Kidney (tissue), 14 donors: ENCODE measurements around the gene KSR1. TPM values are rescaled to one million over a fixed set of nuclear protein-coding genes. Genes with fewer than 3 reads are reported as not detected.

Experiments used
- DNase-seq, 5 donors: peaks; one replicate each; pipeline ENCODE4 v3.0.0-alpha.2; 2013 to 2020
- FAIRE-seq: peaks from 2 replicates; lab custom pipeline; 2012; peaks lifted over from hg19 to GRCh38; lab: Jason Lieb, UNC
- H3K27ac ChIP-seq, 2 donors: one replicate each; pipeline ENCODE4 v1.7.0; 2013; ENCODE audit warnings: low read depth in 2 of 2, low read length in 2 of 2, inconsistent platforms in 1 of 2
- H3K27me3 ChIP-seq: one replicate; pipeline ENCODE4 v1.7.1; 2013; ENCODE audit warnings: low read length, inconsistent platforms; ENCODE audit not compliant: control insufficient read depth, insufficient read depth
- H3K36me3 ChIP-seq, 3 donors: one replicate each; pipeline versions ENCODE4 v1.7.0 to v1.7.1; 2013; ENCODE audit warnings: low read length in 3 of 3, control low read depth in 1 of 3, inconsistent platforms in 1 of 3; ENCODE audit not compliant: insufficient read depth in 3 of 3, control insufficient read depth in 2 of 3
- H3K4me1 ChIP-seq, 3 donors: one replicate each; pipeline versions ENCODE4 v1.7.0 to v1.7.1; 2013; ENCODE audit warnings: low read length in 3 of 3, inconsistent platforms in 1 of 3, low read depth in 1 of 3; ENCODE audit not compliant: control insufficient read depth in 2 of 3, insufficient read depth in 2 of 3
- H3K4me3 ChIP-seq, 3 donors: one replicate each; pipeline versions ENCODE4 v1.7.0 to v1.8.1; 2013; ENCODE audit warnings: low read length in 3 of 3, control low read depth in 1 of 3, inconsistent platforms in 1 of 3
- H3K9ac ChIP-seq, 3 donors: one replicate each; pipeline versions ENCODE4 v1.7.0 to v1.7.1; 2013; ENCODE audit warnings: low read length in 3 of 3, control low read depth in 1 of 3, inconsistent platforms in 1 of 3
- H3K9me3 ChIP-seq, 3 donors: one replicate each; pipeline versions ENCODE4 v1.7.0 to v1.7.1; 2013; ENCODE audit warnings: low read length in 3 of 3, control low read depth in 1 of 3, inconsistent platforms in 1 of 3; ENCODE audit not compliant: control insufficient read depth in 2 of 3, insufficient read depth in 1 of 3
- intact Hi-C: fragments of 100-400 bp; cut with DNase I; formaldehyde crosslinking; loops from one replicate; pipeline ENCODE4 v1.11.1; 2022
- polyA plus RNA-seq: library from polyadenylated mRNA; stranded (reverse); fragments of 350-450 nt; fragmentation: Illumina TruSeq; extraction: RNeasy Lipid Tissue Mini Kit (QIAGEN cat#74804); gene quantifications from one replicate; pipeline ENCODE4 v1.2.3, GENCODE V29; 2014; ENCODE audit warnings: low read depth, low replicate concordance; ENCODE audit not compliant: insufficient read depth
- total RNA-seq: library from RNA; stranded (reverse); fragmentation: NEBNext Ultra II Directional; extraction: Animal tissue kit (Norgen Biotek cat#: 25700); gene quantifications from one replicate; pipeline ENCODE4 v1.2.1, GENCODE V29; 2021
- TF ChIP-seq, protein P1 (sequence below): IDR thresholded peaks from 3 replicates; pipeline ENCODE4 v1.5.1; 2012; ENCODE audit warnings: mild to moderate bottlenecking, moderate library complexity, borderline replicate concordance; ENCODE audit not compliant: insufficient read depth; ENCODE audit errors: extremely low read depth
- donor health status: control.
- donor health status: control.
- donor health status: control.
- donor health status: control.
- donor health status: control.
- donor health status: DM: yes; HTN: yes; CAD: no.
- donor health status: Normal renal cell carcinoma (clear cell type).

The KSR1 gene
- total and polyA plus RNA-seq, 2 donors from 2014 or later: 11.7 to 97.3 TPM

DNA sequence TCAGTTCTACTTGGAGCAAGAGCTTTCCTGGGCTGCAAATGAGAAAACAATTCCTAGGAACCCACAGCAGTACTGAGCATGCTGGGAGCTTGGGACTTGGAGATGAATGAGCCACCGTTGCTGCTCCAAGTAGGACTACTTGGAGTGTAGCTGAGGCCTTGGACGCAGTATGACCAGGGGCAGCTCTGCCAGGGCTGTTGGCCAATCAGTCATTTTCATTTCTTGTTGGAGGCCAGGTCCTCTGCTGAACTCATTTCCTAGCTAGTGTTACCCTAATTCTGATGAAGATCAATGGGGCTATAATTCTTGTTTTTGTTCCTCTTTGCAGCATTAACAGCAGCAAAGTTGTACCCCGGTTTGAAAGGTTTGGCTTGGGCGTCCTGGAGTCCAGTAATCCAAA is 166.7 kb downstream of the KSR1 start:
- TF ChIP-seq, protein P1, sequence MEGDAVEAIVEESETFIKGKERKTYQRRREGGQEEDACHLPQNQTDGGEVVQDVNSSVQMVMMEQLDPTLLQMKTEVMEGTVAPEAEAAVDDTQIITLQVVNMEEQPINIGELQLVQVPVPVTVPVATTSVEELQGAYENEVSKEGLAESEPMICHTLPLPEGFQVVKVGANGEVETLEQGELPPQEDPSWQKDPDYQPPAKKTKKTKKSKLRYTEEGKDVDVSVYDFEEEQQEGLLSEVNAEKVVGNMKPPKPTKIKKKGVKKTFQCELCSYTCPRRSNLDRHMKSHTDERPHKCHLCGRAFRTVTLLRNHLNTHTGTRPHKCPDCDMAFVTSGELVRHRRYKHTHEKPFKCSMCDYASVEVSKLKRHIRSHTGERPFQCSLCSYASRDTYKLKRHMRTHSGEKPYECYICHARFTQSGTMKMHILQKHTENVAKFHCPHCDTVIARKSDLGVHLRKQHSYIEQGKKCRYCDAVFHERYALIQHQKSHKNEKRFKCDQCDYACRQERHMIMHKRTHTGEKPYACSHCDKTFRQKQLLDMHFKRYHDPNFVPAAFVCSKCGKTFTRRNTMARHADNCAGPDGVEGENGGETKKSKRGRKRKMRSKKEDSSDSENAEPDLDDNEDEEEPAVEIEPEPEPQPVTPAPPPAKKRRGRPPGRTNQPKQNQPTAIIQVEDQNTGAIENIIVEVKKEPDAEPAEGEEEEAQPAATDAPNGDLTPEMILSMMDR: no peak
- DNase-seq: peak in 1 of 5 donors; percentile 4
- H3K9me3 ChIP-seq: no peaks in the 10 kb centered on the region
- peaks cover 0 to 49% (median 22%) of the 10 kb centered on the region in 3 donors for H3K36me3 ChIP-seq
- no peak overlapping the region for H3K27ac ChIP-seq
- H3K4me1 ChIP-seq: no peaks in the 10 kb centered on the region
- H3K9ac ChIP-seq: no peak overlapping the region
- intact Hi-C loops: no loop called here
- H3K27me3 ChIP-seq: no peaks in the 10 kb centered on the region
- no peak for FAIRE-seq
- H3K4me3 ChIP-seq: no peak overlapping the region

DNA sequence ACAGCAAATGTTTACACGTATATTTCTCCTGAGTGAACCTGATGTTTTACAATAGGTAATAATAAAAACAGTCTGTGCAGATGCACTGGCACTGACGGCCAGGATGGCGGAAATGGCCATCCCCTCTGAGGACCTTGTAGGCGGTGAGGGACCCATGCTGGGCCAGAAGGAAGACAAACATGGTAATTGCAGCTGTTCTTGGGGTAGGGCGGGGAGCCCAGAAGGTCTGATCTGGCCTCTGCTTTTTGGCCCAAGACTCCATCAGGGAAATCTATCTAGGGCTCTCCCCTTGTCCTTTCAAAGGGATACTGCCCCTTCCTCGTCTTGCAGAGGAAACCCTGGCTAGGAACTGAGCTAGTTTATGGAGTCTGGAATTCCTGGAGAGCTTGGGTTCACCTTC is 167.4 kb downstream of the KSR1 start:
- Histone ChIP-seq H3K9me3 (no peaks in the 10 kb centered on the region), H3K9ac (no peak overlapping the region), H3K36me3 (peaks cover 0 to 43% (median 18%) of the 10 kb centered on the region in 3 donors), H3K27ac (no peak overlapping the region), H3K4me3 (no peak overlapping the region), H3K4me1 (no peaks in the 10 kb centered on the region), H3K27me3 (no peaks in the 10 kb centered on the region)
- FAIRE-seq: no peak
- intact Hi-C loops: no loop called here
- TF ChIP-seq, protein P1: no peak
- DNase-seq: peak in 1 of 5 donors; percentile 20

DNA sequence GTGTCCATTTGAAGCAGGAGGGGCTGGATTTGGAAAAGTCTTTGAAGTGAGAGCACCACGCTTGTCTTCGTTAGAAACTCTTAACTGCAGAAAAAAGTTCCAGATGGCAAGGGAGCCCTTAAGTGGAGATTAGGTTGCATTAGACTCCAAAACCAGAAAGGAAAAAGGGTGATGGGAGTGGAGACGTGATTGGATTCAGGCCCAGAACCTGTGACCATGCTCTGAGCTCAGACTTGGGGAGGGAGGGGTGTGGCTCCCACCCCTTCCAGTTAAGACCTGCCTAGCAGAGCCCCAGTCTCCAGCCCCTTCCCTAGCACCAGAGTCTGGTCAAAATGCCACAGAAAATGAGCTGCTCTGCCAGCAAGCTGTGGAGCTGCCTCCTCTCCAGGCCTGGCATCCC is 168.3 kb downstream of the KSR1 start:
- Histone ChIP-seq H3K4me3 (no peak overlapping the region), H3K4me1 (no peaks in the 10 kb centered on the region), H3K27me3 (no peaks in the 10 kb centered on the region), H3K36me3 (peaks cover 0 to 43% (median 18%) of the 10 kb centered on the region in 3 donors), H3K27ac (no peak overlapping the region), H3K9me3 (no peaks in the 10 kb centered on the region), H3K9ac (no peak overlapping the region)
- intact Hi-C loops: no loop called here
- TF ChIP-seq, protein P1: no peak
- FAIRE-seq (no peak), DNase-seq (peak in 1 of 5 donors; percentile 33)

DNA sequence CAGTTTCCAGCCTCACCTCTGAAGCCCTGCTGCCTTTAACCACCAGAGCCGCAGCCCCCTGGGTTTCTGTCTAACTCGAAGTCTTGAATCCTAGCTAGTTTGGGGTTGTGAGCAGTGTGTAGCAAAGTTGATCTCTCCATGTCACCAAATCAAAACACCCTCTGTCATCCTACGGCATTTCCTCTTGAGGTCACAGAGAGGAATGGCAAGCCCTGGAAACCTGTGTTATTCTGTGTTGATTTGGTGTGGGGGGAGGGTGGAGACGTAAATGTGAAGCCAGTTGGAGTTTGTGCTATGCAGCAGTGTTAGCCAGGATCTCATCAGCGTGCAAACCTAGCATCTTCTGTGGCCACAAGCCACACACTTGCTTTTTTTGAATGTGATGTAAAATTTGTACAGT is 169.6 kb downstream of the KSR1 start:
- no peak overlapping the region for H3K27ac ChIP-seq
- no peak for FAIRE-seq
- TF ChIP-seq, protein P1: no peak
- DNase-seq: no peak
- H3K9ac ChIP-seq: no peak overlapping the region
- peaks cover 0 to 33% (median 11%) of the 10 kb centered on the region in 3 donors for H3K36me3 ChIP-seq
- intact Hi-C loops: no loop called here
- no peaks in the 10 kb centered on the region for H3K4me1 ChIP-seq
- H3K4me3 ChIP-seq: no peak overlapping the region
- H3K27me3 ChIP-seq: no peaks in the 10 kb centered on the region
- no peaks in the 10 kb centered on the region for H3K9me3 ChIP-seq
